GM12892 (cell line): ENCODE data around the gene PPM1E.

Source experiments
- POLR2A ChIP-seq: IDR thresholded peaks from 2 replicates; pipeline ENCODE4 v1.6.1; 2011; ENCODE audit warnings: low read depth, low read length, control low read depth
- POLR2AphosphoS5 ChIP-seq: IDR thresholded peaks from 2 replicates; pipeline ENCODE4 v1.6.1; 2011; ENCODE audit warnings: low read depth, low read length, control low read depth

DNA sequence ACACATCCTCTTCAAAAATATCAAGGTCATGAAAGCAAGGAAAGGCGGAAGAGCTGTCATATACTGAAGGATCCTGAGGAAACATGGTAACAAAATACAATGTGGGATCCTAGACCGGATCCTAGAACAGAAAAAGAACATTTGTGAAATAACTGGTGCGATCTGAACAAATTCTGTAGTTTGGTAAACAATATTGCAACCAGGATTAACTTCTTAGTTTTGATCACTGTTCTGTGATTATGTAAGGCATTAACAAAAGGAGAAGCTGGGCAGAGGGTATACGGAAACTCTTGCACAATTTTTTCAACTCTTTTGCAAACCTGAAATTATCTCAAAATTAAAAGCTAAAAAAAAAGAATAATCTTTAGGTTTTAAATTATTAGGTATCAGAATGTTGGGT lies 241.3 kb downstream of the PPM1E start:
- no peak for TF ChIP-seq POLR2AphosphoS5
- TF ChIP-seq POLR2A, result no peak
